Ovary (tissue), 9 donors: ENCODE results near the gene RHD. TPM values are rescaled to one million over a fixed set of nuclear protein-coding genes. Genes with fewer than 3 reads are reported as not detected.
A peak's percentile ranks its signal among the peaks of the same experiment; 100 is the strongest.
"Not testable (repeated sequence)": the region's sequence is repeated elsewhere in the genome, so short reads cannot be mapped to it uniquely, and the experiment has no call there.

ENCODE experiments used
- DNase-seq, 5 donors: peaks; one replicate each; pipeline ENCODE4 v3.0.0-alpha.2; 2019 to 2020
- H3K27ac ChIP-seq, 2 donors: fragments of 200-600 bp; one replicate each; pipeline versions ENCODE4 v1.5.1 to v1.8.0; 2019 to 2022
- H3K27me3 ChIP-seq: fragments of 200-600 bp; one replicate; pipeline ENCODE4 v1.8.0; 2022
- H3K36me3 ChIP-seq: fragments of 200-600 bp; sonication (generic); one replicate; pipeline ENCODE4 v1.5.1; 2019
- H3K4me1 ChIP-seq: one replicate; pipeline ENCODE4 v1.8.1; 2013; ENCODE audit warnings: mild to moderate bottlenecking, moderate library complexity; ENCODE audit not compliant: insufficient read depth
- H3K4me3 ChIP-seq: fragments of 200-600 bp; sonication (generic); one replicate; pipeline ENCODE4 v1.5.1; 2017
- H3K9me3 ChIP-seq, 2 donors: fragments of 200-600 bp in 1 of 2; sonication (generic) in 1 of 2; one replicate each; pipeline versions ENCODE4 v1.5.1 to v1.8.1; 2013 to 2019; ENCODE audit warnings: mild to moderate bottlenecking in 1 of 2, moderate library complexity in 1 of 2
- EP300 ChIP-seq: sonication (generic); formaldehyde crosslinking; IDR thresholded peaks from one replicate; pipeline ENCODE4 v1.6.1; 2017; ENCODE audit warnings: antibody characterized with exemption
- POLR2A ChIP-seq: fragments of 450-650 bp; IDR thresholded peaks from one replicate; pipeline ENCODE4 v1.6.1; 2017; ENCODE audit warnings: antibody characterized with exemption, mild to moderate bottlenecking, moderate library complexity
- WGBS, 3 donors: extraction: QIAGEN DNeasy Blood & Tissue Kit in 1 of 3; methylation state at CpG; one replicate each; pipeline versions ENCODE4 v1.1.5 to v1.1.7; 2013 to 2017; 5-methylcytosine and 5-hydroxymethylcytosine counted together
- intact Hi-C, 4 donors: fragments of 100-400 bp; cut with DNase I; formaldehyde crosslinking; loops; one replicate each; pipeline versions ENCODE4 v1.11.0 to v1.15.1; 2022 to 2023
- polyA plus RNA-seq, 2 donors: library from polyadenylated mRNA; stranded (reverse); fragments of 200-250 nt in 1 of 2; fragments of 350-450 nt in 1 of 2; fragmentation: Illumina TruSeq in 1 of 2; extraction: RNeasy Lipid Tissue Mini Kit (QIAGEN cat#74804) in 1 of 2; gene quantifications; one replicate each; pipeline ENCODE4 v1.2.3, GENCODE V29; 2013 to 2014
- total RNA-seq, 7 donors: library from RNA; depleted of rRNA in 2 of 7; stranded (reverse); fragments of >200 nt in 2 of 7; fragmentation: NEBNext Ultra II Directional in 3 of 7; extraction: Animal tissue kit (Norgen Biotek cat#: 25700) in 3 of 7; gene quantifications; one replicate each; pipeline versions ENCODE4 v1.1.0 to v1.2.4, GENCODE V29; 2016 to 2023
- TF ChIP-seq, protein P1 (sequence below), 3 donors: fragments of 450-650 bp in 2 of 3; fragments of 200-600 bp in 1 of 3; IDR thresholded peaks; one replicate each; pipeline versions ENCODE4 v1.5.1 to v1.8.0; 2016 to 2022; ENCODE audit warnings: antibody characterized with exemption in 3 of 3, mild to moderate bottlenecking in 1 of 3
- donor health status: DM: no; HTN: no; CAD: no; lungs with moderate emphysema.
- donor health status: DM: no; HTN: no; CAD: no.
- donor health status: Bipolar disorder and iron deficiency.
- donor health status: DM: yes; HTN: yes; CAD: no.
- donor health status: DM: no; HTN: no; CAD: no.
- donor health status: DM: yes; HTN: yes; CAD: no.

Gene RHD
- total and polyA plus RNA-seq, 9 donors = not detected

DNA sequence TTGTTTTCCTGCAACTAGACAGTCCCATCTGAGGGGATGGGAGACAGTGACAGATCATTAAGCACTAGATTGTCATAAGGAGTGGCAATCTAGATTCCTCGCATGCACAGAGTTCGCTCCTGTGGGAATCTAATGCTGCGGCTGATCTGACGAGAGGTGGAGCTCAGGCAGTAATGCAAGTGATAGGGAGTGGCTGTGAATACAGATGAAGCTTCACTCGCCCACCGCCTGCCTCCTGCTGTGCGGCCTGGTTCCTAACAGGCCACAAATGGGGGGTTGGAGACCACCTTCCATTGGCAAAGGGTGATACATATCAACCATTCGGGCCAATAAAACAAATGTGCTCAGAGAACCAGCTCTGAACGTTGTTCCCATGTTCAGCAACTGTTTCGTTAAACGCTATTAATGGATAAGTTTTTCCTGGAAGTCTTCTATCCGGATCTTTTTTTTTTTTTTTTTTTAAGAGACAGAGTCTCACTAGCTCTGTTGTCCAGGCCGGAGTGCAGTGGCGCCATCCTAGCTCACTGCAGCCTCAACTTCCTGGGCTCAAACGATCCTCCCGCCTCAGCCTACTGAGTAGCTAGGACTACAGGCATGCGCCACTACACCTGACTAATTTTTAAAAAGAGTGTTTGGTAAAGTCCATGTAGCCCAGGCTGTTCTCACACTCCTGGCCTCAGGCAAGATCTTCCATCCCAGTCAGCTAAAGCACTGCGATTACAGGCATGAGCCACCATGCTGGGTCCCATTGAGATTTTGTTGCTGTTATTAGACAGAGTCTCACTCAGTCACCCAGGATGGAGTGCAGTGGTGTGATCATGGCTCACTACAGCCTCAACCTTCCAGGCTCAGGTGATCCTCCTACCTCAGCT, 16.4 kb upstream of the RHD start:
- WGBS, 3 donors = 79 to 92% (median 81%) methylated on average over 18 of the region's 18 CpGs

DNA sequence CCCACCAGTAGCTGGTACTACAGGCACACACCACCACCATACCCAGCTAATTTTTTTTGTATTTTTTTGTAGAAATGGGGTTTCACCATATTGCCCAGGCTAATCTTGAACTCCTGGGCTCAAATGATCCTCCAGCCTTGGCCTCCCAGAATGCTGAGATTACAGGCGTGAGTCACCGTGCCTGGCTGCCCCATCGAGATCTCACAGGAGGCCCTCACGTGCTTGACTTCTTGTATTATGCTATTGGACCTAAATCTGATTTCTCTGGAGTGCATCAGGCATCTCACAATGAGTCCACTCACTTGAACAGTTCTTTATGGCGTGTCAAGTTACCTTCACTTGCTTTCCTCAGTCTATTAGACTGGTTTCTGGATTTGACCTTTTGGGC, 15.7 kb upstream of the RHD start:
- DNase-seq = no peak
- Histone ChIP-seq H3K4me3 (no peak overlapping the region), H3K4me1 (no peaks in the 10 kb centered on the region), H3K9me3 (no peaks in the 10 kb centered on the region), H3K27ac (no peak overlapping the region), H3K27me3 (no peaks in the 10 kb centered on the region), H3K36me3 (no peaks in the 10 kb centered on the region)
- intact Hi-C loops = loop anchor here in 1 of 4 donors (10.0 kb wide), 1 partner anchor 88 kb away; no protein-coding TSS in a partner anchor
- TF ChIP-seq POLR2A (no peak), EP300 (no peak)
- TF ChIP-seq, protein P1, sequence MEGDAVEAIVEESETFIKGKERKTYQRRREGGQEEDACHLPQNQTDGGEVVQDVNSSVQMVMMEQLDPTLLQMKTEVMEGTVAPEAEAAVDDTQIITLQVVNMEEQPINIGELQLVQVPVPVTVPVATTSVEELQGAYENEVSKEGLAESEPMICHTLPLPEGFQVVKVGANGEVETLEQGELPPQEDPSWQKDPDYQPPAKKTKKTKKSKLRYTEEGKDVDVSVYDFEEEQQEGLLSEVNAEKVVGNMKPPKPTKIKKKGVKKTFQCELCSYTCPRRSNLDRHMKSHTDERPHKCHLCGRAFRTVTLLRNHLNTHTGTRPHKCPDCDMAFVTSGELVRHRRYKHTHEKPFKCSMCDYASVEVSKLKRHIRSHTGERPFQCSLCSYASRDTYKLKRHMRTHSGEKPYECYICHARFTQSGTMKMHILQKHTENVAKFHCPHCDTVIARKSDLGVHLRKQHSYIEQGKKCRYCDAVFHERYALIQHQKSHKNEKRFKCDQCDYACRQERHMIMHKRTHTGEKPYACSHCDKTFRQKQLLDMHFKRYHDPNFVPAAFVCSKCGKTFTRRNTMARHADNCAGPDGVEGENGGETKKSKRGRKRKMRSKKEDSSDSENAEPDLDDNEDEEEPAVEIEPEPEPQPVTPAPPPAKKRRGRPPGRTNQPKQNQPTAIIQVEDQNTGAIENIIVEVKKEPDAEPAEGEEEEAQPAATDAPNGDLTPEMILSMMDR (IDR thresholded peaks at IDR 0.05) = no peak
- 84 to 87% (median 85%) methylated on average over 5 of the region's 5 CpGs for WGBS, 3 donors

More for the DNA sequence above, 16.4 kb upstream of the RHD start:
- Histone ChIP-seq H3K4me1 (no peaks in the 10 kb centered on the region), H3K27me3 (no peaks in the 10 kb centered on the region), H3K27ac (no peak overlapping the region), H3K36me3 (no peaks in the 10 kb centered on the region), H3K9me3 (no peaks in the 10 kb centered on the region), H3K4me3 (no peak overlapping the region)
- intact Hi-C loops = loop anchor here in 1 of 4 donors (10.0 kb wide), 1 partner anchor 89 kb away; no protein-coding TSS in a partner anchor
- TF ChIP-seq POLR2A (no peak), EP300 (no peak)
- TF ChIP-seq, protein P1 (IDR thresholded peaks at IDR 0.05) = no peak
- DNase-seq = no peak

DNA sequence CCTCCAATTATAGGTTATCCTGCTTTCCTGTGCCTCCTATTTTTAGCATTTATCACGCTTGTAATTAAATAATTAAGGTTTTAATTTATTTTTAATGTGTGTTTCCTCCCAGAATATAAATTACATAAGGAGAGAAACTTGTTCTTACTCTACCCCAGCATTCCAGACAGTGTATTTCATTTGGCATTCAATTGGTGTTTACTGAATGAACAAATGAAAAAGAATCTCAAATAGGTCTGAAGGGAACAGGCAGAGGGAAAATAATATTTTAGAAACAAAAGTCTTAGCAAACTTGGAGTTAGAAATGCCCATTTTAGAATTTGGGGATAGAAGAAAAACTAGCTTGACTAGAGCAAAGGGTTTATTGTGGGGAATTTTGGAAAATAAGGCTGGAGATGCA, 15.1 kb upstream of the RHD start:
- Histone ChIP-seq H3K9me3 (no peaks in the 10 kb centered on the region), H3K4me1 (no peaks in the 10 kb centered on the region), H3K27ac (no peak overlapping the region), H3K4me3 (no peak overlapping the region), H3K36me3 (no peaks in the 10 kb centered on the region), H3K27me3 (no peaks in the 10 kb centered on the region)
- DNase-seq = no peak
- 47 to 70% (median 59%) methylated on average over 1 of the region's 1 CpG for WGBS, 3 donors
- intact Hi-C loops = loop anchor here in 1 of 4 donors (10.0 kb wide), 1 partner anchor 88 kb away; no protein-coding TSS in a partner anchor
- TF ChIP-seq, protein P1 (IDR thresholded peaks at IDR 0.05) = no peak
- TF ChIP-seq POLR2A = no peak
- no peak for TF ChIP-seq EP300

DNA sequence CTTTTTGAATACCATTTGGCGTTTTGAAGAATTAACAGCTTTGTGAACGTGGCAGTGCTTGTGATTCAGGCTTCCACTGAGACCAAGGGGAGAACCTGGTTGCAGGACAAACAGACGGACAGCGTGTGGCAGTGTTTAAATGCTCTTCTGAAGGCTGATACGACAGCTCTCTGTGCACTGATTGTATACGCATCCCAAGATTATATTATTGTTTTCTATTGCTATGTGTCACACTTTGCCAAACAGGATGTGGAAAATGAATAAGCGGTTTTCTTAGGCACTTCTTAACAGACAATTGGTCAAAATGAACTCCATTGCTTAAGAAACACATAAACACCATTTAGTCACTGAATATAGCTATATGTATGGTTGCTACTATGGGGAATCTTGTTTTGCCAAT, 12.5 kb upstream of the RHD start:
- WGBS, 3 donors = 55 to 65% (median 57%) methylated on average over 6 to 7 of the region's 7 CpGs
- intact Hi-C loops = loop anchor here in 1 of 4 donors (10.0 kb wide), 1 partner anchor 85 kb away; no protein-coding TSS in a partner anchor
- DNase-seq, H3K4me3 ChIP-seq, H3K4me1 ChIP-seq, H3K9me3 ChIP-seq, H3K36me3 ChIP-seq, H3K27ac ChIP-seq, H3K27me3 ChIP-seq: not testable (repeated sequence)

DNA sequence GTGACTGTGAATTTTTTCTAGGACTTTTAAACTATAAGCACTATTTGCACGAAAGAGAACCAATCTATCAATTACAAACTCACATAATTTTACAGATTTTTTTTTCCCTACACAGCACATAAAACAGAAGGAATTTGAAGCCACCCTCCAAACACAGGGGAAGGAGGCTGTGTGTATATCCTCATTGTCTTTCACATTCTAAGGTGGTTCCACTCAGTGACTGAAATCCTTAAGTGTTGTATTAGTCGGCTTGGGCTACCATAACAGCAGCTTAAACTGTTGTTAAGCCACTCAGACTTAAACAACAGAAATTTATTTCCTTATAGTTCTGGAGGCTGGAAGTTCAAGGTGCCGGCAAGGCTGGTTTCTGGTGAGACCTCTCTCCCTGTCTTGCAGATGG, 12.0 kb upstream of the RHD start:
- intact Hi-C loops, H3K4me1 ChIP-seq, DNase-seq, H3K27me3 ChIP-seq, H3K4me3 ChIP-seq, H3K36me3 ChIP-seq, H3K9me3 ChIP-seq, H3K27ac ChIP-seq: not testable (repeated sequence)
- WGBS, 3 donors = 75 to 81% (median 78%) methylated on average over 3 of the region's 3 CpGs

DNA sequence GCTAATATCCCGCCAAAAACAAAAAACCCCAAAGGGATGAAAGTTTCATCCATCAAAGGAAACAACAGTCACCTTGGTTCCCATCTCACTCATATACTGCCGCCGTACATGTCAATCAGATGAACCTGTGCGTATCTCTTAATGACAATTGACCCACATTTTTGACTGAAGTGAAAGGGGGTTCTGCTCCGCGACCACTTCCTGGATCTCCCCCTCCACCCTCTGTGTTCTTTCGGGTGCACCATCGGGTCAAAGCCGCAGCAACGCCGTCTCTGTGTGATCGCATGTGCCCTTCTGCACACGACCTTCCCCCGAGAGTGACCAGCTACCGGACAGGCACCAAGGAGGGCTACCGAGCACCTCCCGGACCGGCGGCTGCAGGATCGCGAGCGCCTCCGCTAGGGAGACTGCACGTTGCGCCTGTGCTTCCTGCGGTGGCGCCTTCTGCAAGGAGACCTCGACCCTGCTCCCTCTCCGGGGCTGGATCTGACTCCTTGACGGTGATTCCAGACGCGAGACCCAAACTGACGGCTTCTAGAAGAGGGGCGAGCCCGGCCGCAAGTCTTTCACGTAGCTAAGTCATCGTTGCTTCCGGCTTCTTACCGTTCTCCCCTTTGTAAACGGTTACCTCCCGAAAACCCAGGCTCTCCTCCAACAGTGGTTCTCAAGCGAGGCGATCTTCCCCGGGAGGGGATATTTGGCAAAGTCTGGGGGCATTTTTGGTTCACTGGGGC, 5.6 kb upstream of the RHD start:
- H3K27me3 ChIP-seq, H3K9me3 ChIP-seq, H3K27ac ChIP-seq, H3K4me1 ChIP-seq, H3K36me3 ChIP-seq, DNase-seq, intact Hi-C loops: not testable (repeated sequence)
- peak overlapping the region; percentile 38 for H3K4me3 ChIP-seq
- 0 to 1% (median 0%) methylated on average over 10 to 25 of the region's 45 CpGs for WGBS, 3 donors

DNA sequence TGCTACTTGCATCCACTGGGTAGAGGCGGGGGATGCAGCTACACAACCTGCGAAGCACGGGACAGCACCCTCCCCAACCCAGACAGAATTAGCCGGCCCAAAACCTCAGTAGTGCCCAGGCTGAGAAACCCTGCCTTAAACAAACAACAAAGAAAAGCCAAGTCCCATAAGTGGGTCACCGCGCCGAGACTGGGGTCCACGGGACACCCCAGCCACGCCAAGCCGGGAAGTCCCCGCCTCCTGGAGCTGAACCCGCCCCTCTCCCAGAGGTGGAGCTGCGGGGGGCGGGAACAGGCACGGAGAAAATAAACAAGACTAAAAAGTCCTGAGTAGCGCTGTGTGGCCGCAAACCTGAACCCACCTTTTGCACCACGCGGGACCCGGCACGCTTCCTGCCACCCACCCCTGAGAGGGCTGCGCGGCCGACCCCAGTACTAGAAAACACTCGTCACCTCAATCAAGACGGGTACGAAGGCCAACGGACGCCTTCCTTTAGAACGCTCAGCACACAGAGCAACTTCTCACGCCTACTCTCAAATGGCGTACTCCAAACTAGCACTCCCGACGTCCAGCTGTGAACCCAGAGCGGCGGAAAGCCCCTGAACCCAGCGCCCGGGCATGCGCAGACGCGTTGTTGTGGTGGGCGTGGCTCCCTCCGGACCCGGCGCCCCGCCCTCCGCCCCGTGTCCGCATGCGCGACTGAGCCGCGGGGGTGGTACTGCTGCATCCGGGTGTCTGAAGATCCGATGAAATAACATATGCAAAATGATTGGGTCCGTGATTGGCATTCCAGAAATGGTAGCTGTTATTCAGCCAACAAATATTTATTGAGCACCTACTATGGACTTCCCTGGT, 4.8 kb upstream of the RHD start:
- H3K36me3 ChIP-seq, H3K9me3 ChIP-seq, H3K4me1 ChIP-seq, intact Hi-C loops, H3K27me3 ChIP-seq: not testable (repeated sequence)
- H3K27ac ChIP-seq = peak overlapping the region in 1 of 2 donors; percentile 72
- H3K4me3 ChIP-seq = peak overlapping the region; percentile 45
- peak in 4 of 5 donors; percentile 73 to 81 (median 77) for DNase-seq
- 0 to 2% (median 1%) methylated on average over 10 to 39 of the region's 56 CpGs for WGBS, 3 donors
